ENCODE data around the gene NTN1.

The NTN1 gene

GRCh38 chr17:9032151-9032550 is 10.8 kb downstream of the NTN1 start:
- Histone ChIP-seq H3K4me3 (ENCODE audit: low read length) (no peak overlapping the region), H3K27me3 (ENCODE audit: insufficient read depth, low read length) (no peaks in the 10 kb centered on the region), H3K36me3 (ENCODE audit: insufficient read depth, low read length) (no peaks in the 10 kb centered on the region)

GRCh38 chr17:9032583-9032982 is 11.3 kb downstream of the NTN1 start:
- Histone ChIP-seq H3K4me1 (ENCODE audit: insufficient read depth, low read length) (peaks cover 6% of the 10 kb centered on the region), H3K27me3 (ENCODE audit: insufficient read depth, low read length) (no peaks in the 10 kb centered on the region), H2AFZ (ENCODE audit: low read depth, low read length) (no peak overlapping the region), H3K4me3 (ENCODE audit: low read length) (no peak overlapping the region), H3K36me3 (ENCODE audit: insufficient read depth, low read length) (no peaks in the 10 kb centered on the region), H3K9me3 (ENCODE audit: low read length) (peaks cover 2% of the 10 kb centered on the region)

More at GRCh38 chr17:9032151-9032550, 10.8 kb downstream of the NTN1 start:
- no peak overlapping the region for H2AFZ ChIP-seq (ENCODE audit: low read depth, low read length)
- H3K4me1 ChIP-seq (ENCODE audit: insufficient read depth, low read length), result peaks cover 6% of the 10 kb centered on the region
- H3K9me3 ChIP-seq (ENCODE audit: low read length), result peaks cover 2% of the 10 kb centered on the region

GRCh38 chr17:9035249-9035648 is 13.9 kb downstream of the NTN1 start:
- H3K4me1 ChIP-seq (ENCODE audit: insufficient read depth, low read length), result no peaks in the 10 kb centered on the region
- H3K4me3 ChIP-seq (ENCODE audit: low read length), result no peak overlapping the region
- H2AFZ ChIP-seq (ENCODE audit: low read depth, low read length), result no peak overlapping the region

GRCh38 chr17:9036336-9036735 is 15.0 kb downstream of the NTN1 start:
- H2AFZ ChIP-seq (ENCODE audit: low read depth, low read length), result no peak overlapping the region
- H3K4me1 ChIP-seq (ENCODE audit: insufficient read depth, low read length), result no peaks in the 10 kb centered on the region
- no peaks in the 10 kb centered on the region for H3K36me3 ChIP-seq (ENCODE audit: insufficient read depth, low read length)
- no peak overlapping the region for H3K4me3 ChIP-seq (ENCODE audit: low read length)
- no peaks in the 10 kb centered on the region for H3K27me3 ChIP-seq (ENCODE audit: insufficient read depth, low read length)
- H3K9me3 ChIP-seq (ENCODE audit: low read length), result peaks cover 7% of the 10 kb centered on the region

More at GRCh38 chr17:9035249-9035648, 13.9 kb downstream of the NTN1 start:
- peaks cover 7% of the 10 kb centered on the region for H3K9me3 ChIP-seq (ENCODE audit: low read length)
- no peaks in the 10 kb centered on the region for H3K27me3 ChIP-seq (ENCODE audit: insufficient read depth, low read length)
- no peaks in the 10 kb centered on the region for H3K36me3 ChIP-seq (ENCODE audit: insufficient read depth, low read length)

GRCh38 chr17:9037736-9038135 is 16.4 kb downstream of the NTN1 start:
- H3K27me3 ChIP-seq (ENCODE audit: insufficient read depth, low read length), result no peaks in the 10 kb centered on the region
- peaks cover 4% of the 10 kb centered on the region for H3K9me3 ChIP-seq (ENCODE audit: low read length)
- no peaks in the 10 kb centered on the region for H3K36me3 ChIP-seq (ENCODE audit: insufficient read depth, low read length)
- H3K4me3 ChIP-seq (ENCODE audit: low read length), result no peak overlapping the region
- H3K4me1 ChIP-seq (ENCODE audit: insufficient read depth, low read length), result no peaks in the 10 kb centered on the region
- H2AFZ ChIP-seq (ENCODE audit: low read depth, low read length), result no peak overlapping the region

- no peaks in the 10 kb centered on the region for H3K27me3 ChIP-seq (ENCODE audit: insufficient read depth, low read length)
- H2AFZ ChIP-seq (ENCODE audit: low read depth, low read length), result no peak overlapping the region
- no peaks in the 10 kb centered on the region for H3K36me3 ChIP-seq (ENCODE audit: insufficient read depth, low read length)
- H3K4me3 ChIP-seq (ENCODE audit: low read length), result no peak overlapping the region
- no peaks in the 10 kb centered on the region for H3K4me1 ChIP-seq (ENCODE audit: insufficient read depth, low read length)
- peaks cover 4% of the 10 kb centered on the region for H3K9me3 ChIP-seq (ENCODE audit: low read length)
Observed at GRCh38 chr17:9038380-9038779, 17.1 kb downstream of the NTN1 start.

- Histone ChIP-seq H3K27me3 (ENCODE audit: insufficient read depth, low read length) (no peaks in the 10 kb centered on the region), H3K9me3 (ENCODE audit: low read length) (peaks cover 4% of the 10 kb centered on the region), H3K36me3 (ENCODE audit: insufficient read depth, low read length) (no peaks in the 10 kb centered on the region), H3K4me1 (ENCODE audit: insufficient read depth, low read length) (no peaks in the 10 kb centered on the region), H3K4me3 (ENCODE audit: low read length) (no peak overlapping the region), H2AFZ (ENCODE audit: low read depth, low read length) (no peak overlapping the region)
Observed at GRCh38 chr17:9044772-9045463, 23.6 kb downstream of the NTN1 start.

GRCh38 chr17:9050801-9051401 is 29.6 kb downstream of the NTN1 start:
- Histone ChIP-seq H3K4me3 (ENCODE audit: low read length) (no peak overlapping the region), H3K27me3 (ENCODE audit: insufficient read depth, low read length) (no peaks in the 10 kb centered on the region), H3K4me1 (ENCODE audit: insufficient read depth, low read length) (peaks cover 4% of the 10 kb centered on the region), H3K9me3 (ENCODE audit: low read length) (peaks cover 11% of the 10 kb centered on the region), H2AFZ (ENCODE audit: low read depth, low read length) (no peak overlapping the region), H3K36me3 (ENCODE audit: insufficient read depth, low read length) (no peaks in the 10 kb centered on the region)

- Histone ChIP-seq H3K4me3 (ENCODE audit: low read length) (no peak overlapping the region), H3K9me3 (ENCODE audit: low read length) (peaks cover 11% of the 10 kb centered on the region), H3K4me1 (ENCODE audit: insufficient read depth, low read length) (peaks cover 4% of the 10 kb centered on the region), H2AFZ (ENCODE audit: low read depth, low read length) (no peak overlapping the region), H3K36me3 (ENCODE audit: insufficient read depth, low read length) (no peaks in the 10 kb centered on the region), H3K27me3 (ENCODE audit: insufficient read depth, low read length) (no peaks in the 10 kb centered on the region)
Observed at GRCh38 chr17:9051561-9051960, 30.3 kb downstream of the NTN1 start.

- Histone ChIP-seq H3K9me3 (ENCODE audit: low read length) (peaks cover 11% of the 10 kb centered on the region), H3K4me3 (ENCODE audit: low read length) (no peak overlapping the region), H3K27me3 (ENCODE audit: insufficient read depth, low read length) (no peaks in the 10 kb centered on the region), H2AFZ (ENCODE audit: low read depth, low read length) (no peak overlapping the region), H3K4me1 (ENCODE audit: insufficient read depth, low read length) (peaks cover 4% of the 10 kb centered on the region), H3K36me3 (ENCODE audit: insufficient read depth, low read length) (no peaks in the 10 kb centered on the region)
Observed at GRCh38 chr17:9052921-9053320, 31.6 kb downstream of the NTN1 start.

GRCh38 chr17:9053406-9053805 is 32.1 kb downstream of the NTN1 start:
- peaks cover 4% of the 10 kb centered on the region for H3K4me1 ChIP-seq (ENCODE audit: insufficient read depth, low read length)
- H3K36me3 ChIP-seq (ENCODE audit: insufficient read depth, low read length), result no peaks in the 10 kb centered on the region
- no peak overlapping the region for H3K4me3 ChIP-seq (ENCODE audit: low read length)
- H3K27me3 ChIP-seq (ENCODE audit: insufficient read depth, low read length), result no peaks in the 10 kb centered on the region
- peaks cover 6% of the 10 kb centered on the region for H3K9me3 ChIP-seq (ENCODE audit: low read length)
- H2AFZ ChIP-seq (ENCODE audit: low read depth, low read length), result no peak overlapping the region

GRCh38 chr17:9054126-9054975 is 33.0 kb downstream of the NTN1 start:
- Histone ChIP-seq H3K4me1 (ENCODE audit: insufficient read depth, low read length) (peaks cover 4% of the 10 kb centered on the region), H3K9me3 (ENCODE audit: low read length) (peaks cover 6% of the 10 kb centered on the region), H2AFZ (ENCODE audit: low read depth, low read length) (no peak overlapping the region), H3K27me3 (ENCODE audit: insufficient read depth, low read length) (no peaks in the 10 kb centered on the region), H3K36me3 (ENCODE audit: insufficient read depth, low read length) (no peaks in the 10 kb centered on the region), H3K4me3 (ENCODE audit: low read length) (no peak overlapping the region)

- no peaks in the 10 kb centered on the region for H3K36me3 ChIP-seq (ENCODE audit: insufficient read depth, low read length)
- peaks cover 6% of the 10 kb centered on the region for H3K9me3 ChIP-seq (ENCODE audit: low read length)
- peaks cover 4% of the 10 kb centered on the region for H3K4me1 ChIP-seq (ENCODE audit: insufficient read depth, low read length)
- H2AFZ ChIP-seq (ENCODE audit: low read depth, low read length), result no peak overlapping the region
- H3K27me3 ChIP-seq (ENCODE audit: insufficient read depth, low read length), result no peaks in the 10 kb centered on the region
- no peak overlapping the region for H3K4me3 ChIP-seq (ENCODE audit: low read length)
Observed at GRCh38 chr17:9055281-9055680, 34.0 kb downstream of the NTN1 start.

Measured in neuron (in vitro differentiated cells).